Heart left ventricle (tissue), 16 donors: ENCODE results near the gene NEK5. TPM values are rescaled to one million over a fixed set of nuclear protein-coding genes. Genes with fewer than 3 reads are reported as not detected.
A peak's percentile ranks its signal among the peaks of the same experiment; 100 is the strongest.
"Not testable (repeated sequence)": the region's sequence is repeated elsewhere in the genome, so short reads cannot be mapped to it uniquely, and the experiment has no call there.

Experiments used
- ATAC-seq, 4 donors: fragments of 200-7000 bp; cut with Tn5 transposase; one replicate each; pipeline ENCODE4 v1.9.1; 2020 to 2022; ENCODE audit warnings: moderate library complexity in 4 of 4, mild to moderate bottlenecking in 3 of 4, moderate number of reproducible peaks in 1 of 4
- DNase-seq, 5 donors: peaks; one replicate each; pipeline ENCODE4 v3.0.0-alpha.2; 2020
- H3K27ac ChIP-seq, 12 donors: fragments of 200-600 bp; sonication (generic) in 4 of 12; one replicate each; pipeline versions ENCODE4 v1.5.0 to v1.8.0; 2016 to 2022; ENCODE audit warnings: mild to moderate bottlenecking in 2 of 12
- H3K27me3 ChIP-seq, 9 donors: fragments of 200-600 bp; sonication (generic) in 2 of 9; one replicate each; pipeline versions ENCODE4 v1.5.1 to v1.8.0; 2016 to 2022; ENCODE audit warnings: mild to moderate bottlenecking in 3 of 9
- H3K36me3 ChIP-seq, 9 donors: fragments of 200-600 bp; sonication (generic) in 2 of 9; one replicate each; pipeline versions ENCODE4 v1.5.0 to v1.8.0; 2018 to 2022; ENCODE audit warnings: mild to moderate bottlenecking in 2 of 9
- H3K4me1 ChIP-seq, 12 donors: fragments of 200-600 bp; sonication (generic) in 4 of 12; one replicate each; pipeline versions ENCODE4 v1.5.0 to v1.8.0; 2016 to 2022; ENCODE audit warnings: mild to moderate bottlenecking in 3 of 12
- H3K4me3 ChIP-seq, 12 donors: fragments of 200-600 bp; sonication (generic) in 4 of 12; one replicate each; pipeline versions ENCODE4 v1.5.0 to v1.8.0; 2017 to 2022; ENCODE audit warnings: mild to moderate bottlenecking in 9 of 12, moderate library complexity in 4 of 12
- H3K9me3 ChIP-seq, 12 donors: fragments of 200-600 bp; sonication (generic) in 4 of 12; one replicate each; pipeline versions ENCODE4 v1.5.0 to v1.8.0; 2016 to 2022; ENCODE audit warnings: mild to moderate bottlenecking in 1 of 12
- CTCF ChIP-seq, 12 donors: fragments of 200-600 bp; sonication (generic) in 4 of 12; IDR thresholded peaks; one replicate each; pipeline versions ENCODE4 v1.5.0 to v1.8.0; 2018 to 2022; ENCODE audit warnings: antibody characterized with exemption in 12 of 12, mild to moderate bottlenecking in 5 of 12
- POLR2A ChIP-seq, 2 donors: fragments of 450-650 bp; IDR thresholded peaks; one replicate each; pipeline ENCODE4 v1.6.1; 2017; ENCODE audit warnings: antibody characterized with exemption in 2 of 2, mild to moderate bottlenecking in 2 of 2, moderate library complexity in 2 of 2
- WGBS, 4 donors: extraction: QIAGEN DNeasy Blood & Tissue Kit in 2 of 4; methylation state at CpG; one replicate each; pipeline versions ENCODE4 v1.1.5 to v1.1.7; 2013 to 2018; 5-methylcytosine and 5-hydroxymethylcytosine counted together
- intact Hi-C, 10 donors: fragments of 100-400 bp; cut with DNase I; formaldehyde crosslinking; loops; one replicate each; pipeline versions ENCODE4 v1.11.1 to v1.14.2; 2022
- polyA plus RNA-seq, 2 donors: library from polyadenylated mRNA; stranded (reverse); fragments of 200-250 nt; gene quantifications; one replicate each; pipeline ENCODE4 v1.2.3, GENCODE V29; 2013
- total RNA-seq, 9 donors: library from RNA; depleted of rRNA in 2 of 9; stranded (reverse); fragments of >200 nt in 2 of 9; fragmentation: NEBNext Ultra II Directional in 3 of 9; extraction: Animal tissue kit (Norgen Biotek cat#: 25700) in 3 of 9; gene quantifications; one replicate each; pipeline versions ENCODE4 v1.1.0 to v1.2.4, GENCODE V29; 2016 to 2023
- donor health status: ischemic (EF 13 %, LVEDD 7.1; RV severe dilation, severe dysfunction).
- donor health status: healthy with polysubstance abuse.
- donor health status: DM: no; HTN: yes; CAD: no.
- donor health status: DM: no; HTN: no; CAD: no.
- donor health status: ischemic (EF 25% LVEDD 6.9; RV normal size, moderate dysfunction).
- donor health status: ischemic (EF 25% LVEDD 5.7; RV mildly dilated, moderate dysfunction).
- donor health status: healthy.
- donor health status: DM: yes; HTN: yes; CAD: no.
- donor health status: ischemic (EF 35%, LVEDD 5.7; RV mildly dilated, moderate dysfunction).
- donor health status: nonischemic (EF 11% LVEDD 7.7; RV severe dilation, severe dysfunction).
- donor health status: DM: yes; HTN: yes; CAD: no.
- donor health status: PGD.
- donor health status: ischemic (EF 29% LVEDD 5.4; RV normal size, mild dysfunction).
- donor health status: nonischemic (EF 23%, LVEDD 6.1; RV moderate dilation, normal function).

The NEK5 gene
- total and polyA plus RNA-seq, 11 donors = 0.04 to 1.1 (median 0.41) TPM; not detected in 3

- intact Hi-C loops = loop anchor here in 2 of 10 donors (5.0 kb wide), 1 partner anchor 56 kb away; the partner anchor contains the start of gene NEK5 (in 2 of the 2)
- peaks cover 0 to 34% (median 25%) of the 10 kb centered on the region in 12 donors for H3K9me3 ChIP-seq
- ATAC-seq = peak in 2 of 4 donors; percentile 52 to 57
These were observed 57.8 kb downstream of the NEK5 start for GRCh38 chr13:52070929-52071523.

GRCh38 chr13:52067237-52067636, 61.6 kb downstream of the NEK5 start:
- Histone ChIP-seq H3K4me3 (no peak overlapping the region), H3K4me1 (peaks cover 0 to 4% (median 0%) of the 10 kb centered on the region in 12 donors), H3K27ac (no peak overlapping the region), H3K9me3 (peaks cover 0 to 42% (median 29%) of the 10 kb centered on the region in 12 donors), H3K36me3 (no peaks in the 10 kb centered on the region), H3K27me3 (no peaks in the 10 kb centered on the region)
- no peak for DNase-seq
- TF ChIP-seq POLR2A (IDR thresholded peaks at IDR 0.05) (no peak), CTCF (IDR thresholded peaks at IDR 0.05) (no peak)
- intact Hi-C loops = loop anchor here in 1 of 10 donors (10.0 kb wide), 1 partner anchor 48 kb away; no protein-coding TSS in a partner anchor
- no peak for ATAC-seq

More at GRCh38 chr13:52070929-52071523, 57.8 kb downstream of the NEK5 start:
- WGBS, 4 donors = 90 to 96% (median 91%) methylated on average over 1 of the region's 1 CpG
- no peaks in the 10 kb centered on the region for H3K36me3 ChIP-seq
- no peaks in the 10 kb centered on the region for H3K27me3 ChIP-seq
- no peak overlapping the region for H3K27ac ChIP-seq
- no peak overlapping the region for H3K4me3 ChIP-seq
- no peaks in the 10 kb centered on the region for H3K4me1 ChIP-seq
- TF ChIP-seq POLR2A (IDR thresholded peaks at IDR 0.05) = no peak
- peak in 4 of 12 donors; percentile 21 to 40 (median 28) for TF ChIP-seq CTCF (IDR thresholded peaks at IDR 0.05)
- DNase-seq = no peak

GRCh38 chr13:52061587-52061986, 67.3 kb downstream of the NEK5 start:
- peak in 3 of 4 donors; percentile 34 to 93 (median 37) for ATAC-seq

GRCh38 chr13:52061064-52061463, 67.8 kb downstream of the NEK5 start:
- not testable (repeated sequence) for H3K36me3 ChIP-seq, H3K4me3 ChIP-seq, H3K27me3 ChIP-seq, DNase-seq
- peak in 1 of 4 donors; percentile 52 for ATAC-seq
- intact Hi-C loops = loop anchor here in 1 of 10 donors (10.0 kb wide), 1 partner anchor 54 kb away; no protein-coding TSS in a partner anchor
- peaks cover 0 to 17% (median 7%) of the 10 kb centered on the region in 12 donors for H3K4me1 ChIP-seq
- peaks cover 0 to 16% (median 5%) of the 10 kb centered on the region in 12 donors for H3K9me3 ChIP-seq
- peak overlapping the region in 10 of 12 donors; percentile 9 to 90 (median 60) for H3K27ac ChIP-seq
- 71 to 82% (median 75%) methylated on average over 3 of the region's 3 CpGs for WGBS, 4 donors

More at GRCh38 chr13:52061587-52061986, 67.3 kb downstream of the NEK5 start:
- no peak overlapping the region for H3K4me3 ChIP-seq
- DNase-seq = peak in 1 of 5 donors; percentile 16
- H3K27me3 ChIP-seq = no peaks in the 10 kb centered on the region
- TF ChIP-seq POLR2A (IDR thresholded peaks at IDR 0.05) = no peak
- TF ChIP-seq CTCF (IDR thresholded peaks at IDR 0.05) = no peak
- H3K27ac ChIP-seq = peak overlapping the region in 10 of 12 donors; percentile 9 to 90 (median 60)
- H3K4me1 ChIP-seq = peaks cover 0 to 17% (median 7%) of the 10 kb centered on the region in 12 donors
- no peaks in the 10 kb centered on the region for H3K36me3 ChIP-seq
- intact Hi-C loops = loop anchor here in 1 of 10 donors (10.0 kb wide), 1 partner anchor 53 kb away; no protein-coding TSS in a partner anchor
- WGBS, 4 donors = 9 to 14% (median 10%) methylated on average over 3 of the region's 3 CpGs
- H3K9me3 ChIP-seq = peaks cover 0 to 22% (median 10%) of the 10 kb centered on the region in 12 donors
